Hepatocyte (in vitro differentiated cells): ENCODE results near the gene PPP1CC. TPM values are rescaled to one million over a fixed set of nuclear protein-coding genes. Genes with fewer than 3 reads are reported as not detected.

ENCODE experiments used
- DNase-seq: peaks from one replicate; pipeline ENCODE4 v3.0.0-alpha.2; 2016; ENCODE audit warnings: low spot score
- H2AFZ ChIP-seq: fragments of 200-600 bp; sonication (generic); 2 replicates; pipeline ENCODE4 v1.6.0; 2016; ENCODE audit warnings: antibody characterized with exemption, mild to moderate bottlenecking
- H3K27ac ChIP-seq: fragments of 200-600 bp; sonication (generic); 2 replicates; pipeline ENCODE4 v1.5.1; 2016; ENCODE audit warnings: mild to moderate bottlenecking
- H3K27me3 ChIP-seq: fragments of 200-600 bp; sonication (generic); 2 replicates; pipeline ENCODE4 v1.6.1; 2016
- H3K36me3 ChIP-seq: fragments of 200-600 bp; sonication (generic); replicated peaks from 2 replicates; pipeline ENCODE4 v1.5.1; 2016; ENCODE audit warnings: low read depth; ENCODE audit not compliant: insufficient read depth
- H3K4me1 ChIP-seq: fragments of 200-600 bp; sonication (generic); 2 replicates; pipeline ENCODE4 v1.5.1; 2016; ENCODE audit warnings: mild to moderate bottlenecking, moderate library complexity; ENCODE audit not compliant: insufficient read depth
- H3K4me2 ChIP-seq: fragments of 200-600 bp; sonication (generic); 2 replicates; pipeline ENCODE4 v1.6.0; 2016
- H3K4me3 ChIP-seq: fragments of 200-600 bp; sonication (generic); 2 replicates; pipeline ENCODE4 v1.5.1; 2016; ENCODE audit warnings: mild to moderate bottlenecking
- H3K79me2 ChIP-seq: fragments of 200-600 bp; sonication (generic); 2 replicates; pipeline ENCODE4 v1.6.0; 2017; ENCODE audit warnings: mild to moderate bottlenecking
- H3K9me2 ChIP-seq: fragments of 200-600 bp; sonication (generic); replicated peaks from 2 replicates; pipeline ENCODE4 v1.6.0; 2017; ENCODE audit warnings: mild to moderate bottlenecking; ENCODE audit not compliant: insufficient read depth
- H3K9me3 ChIP-seq: fragments of 200-600 bp; sonication (generic); 2 replicates; pipeline ENCODE4 v1.5.1; 2016; ENCODE audit warnings: low read depth, mild to moderate bottlenecking
- H4K20me1 ChIP-seq: fragments of 200-600 bp; sonication (generic); 2 replicates; pipeline ENCODE4 v1.6.0; 2016; ENCODE audit warnings: mild to moderate bottlenecking; ENCODE audit not compliant: insufficient read depth, poor library complexity, severe bottlenecking
- CTCF ChIP-seq: fragments of 200-600 bp; sonication (generic); IDR thresholded peaks from 2 replicates; pipeline ENCODE4 v1.5.1; 2016; ENCODE audit warnings: antibody characterized with exemption, mild to moderate bottlenecking; ENCODE audit not compliant: poor library complexity
- EZH2 ChIP-seq: fragments of 200-600 bp; sonication (generic); IDR thresholded peaks from 2 replicates; pipeline ENCODE4 v1.6.1; 2016; ENCODE audit warnings: antibody characterized with exemption, mild to moderate bottlenecking, borderline replicate concordance
- EZH2phosphoT487 ChIP-seq: fragments of 200-600 bp; sonication (generic); IDR thresholded peaks from one replicate; pipeline ENCODE4 v1.6.1; 2018; ENCODE audit warnings: antibody characterized with exemption, mild to moderate bottlenecking, low read depth, moderate library complexity; ENCODE audit not compliant: unreplicated experiment, severe bottlenecking
- WGBS: methylation state at CpG from one replicate; pipeline ENCODE4 v1.1.6; 2016; ENCODE audit warnings: low lambda C conversion rate; ENCODE audit errors: missing lambda C conversion rate; 5-methylcytosine and 5-hydroxymethylcytosine counted together
- polyA plus RNA-seq: library from polyadenylated mRNA; unstranded; fragments of >200 nt; fragmentation: Nextera tagmentation; extraction: Ambion mirVana; gene quantifications from 2 replicates; pipeline ENCODE4 v1.2.1, GENCODE V29; 2016
- total RNA-seq: library from RNA; depleted of rRNA; stranded (reverse); fragments of >200 nt; gene quantifications from 2 replicates; pipeline ENCODE4 v1.2.3, GENCODE V29; 2014

The PPP1CC gene
- total and polyA plus RNA-seq, 2 experiments from 2014 or later, result 43.5 to 134 TPM

- H3K36me3 ChIP-seq, result no peaks in the 10 kb centered on the region
- no peaks in the 10 kb centered on the region for H3K9me3 ChIP-seq
- 89% methylated on average over 4 of the region's 4 CpGs for WGBS
- H3K4me2 ChIP-seq, result no peak overlapping the region
- no peak for DNase-seq
- no peak overlapping the region for H3K27ac ChIP-seq
- H3K9me2 ChIP-seq, result no peaks in the 10 kb centered on the region
- H3K4me3 ChIP-seq, result no peak overlapping the region
- TF ChIP-seq CTCF, result no peak
- no peak for TF ChIP-seq EZH2
- no peak for TF ChIP-seq EZH2phosphoT487
- no peak overlapping the region for H2AFZ ChIP-seq
- H3K27me3 ChIP-seq, result no peaks in the 10 kb centered on the region
- H3K79me2 ChIP-seq, result no peaks in the 10 kb centered on the region
- no peaks in the 10 kb centered on the region for H3K4me1 ChIP-seq
- H4K20me1 ChIP-seq, result no peaks in the 10 kb centered on the region
Observed at GRCh38 chr12:110676171-110676570, 66.5 kb downstream of the PPP1CC start.

DNA sequence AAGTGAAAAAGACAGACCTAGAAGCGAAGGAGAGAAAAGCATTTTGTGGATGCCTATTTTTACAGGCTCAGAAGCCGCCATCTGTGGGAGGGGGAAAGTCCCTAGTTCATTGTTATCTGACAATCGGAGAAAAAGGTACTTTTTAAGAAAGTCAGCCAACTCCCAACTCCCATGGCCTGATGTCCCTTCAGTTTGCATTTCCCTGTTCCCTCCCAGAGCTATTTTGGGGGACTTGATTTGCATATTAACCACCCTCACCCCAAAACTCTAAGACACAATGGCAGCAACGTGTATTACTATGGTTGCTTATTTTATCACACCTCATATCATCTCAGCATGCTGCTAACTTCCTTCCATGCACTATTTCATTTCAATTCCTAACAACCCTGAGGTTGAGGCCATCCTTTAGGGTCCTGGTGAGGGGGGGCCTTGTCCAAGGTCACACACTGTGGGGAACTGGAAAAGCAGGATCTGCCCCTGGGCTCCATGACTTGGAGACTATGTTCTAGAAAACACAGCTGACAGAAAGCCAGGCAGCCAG, 72.5 kb downstream of the PPP1CC start:
- Histone ChIP-seq H3K9me3 (no peaks in the 10 kb centered on the region), H3K27ac (no peak overlapping the region), H3K4me1 (no peaks in the 10 kb centered on the region), H2AFZ (no peak overlapping the region), H3K79me2 (no peaks in the 10 kb centered on the region), H4K20me1 (no peaks in the 10 kb centered on the region), H3K27me3 (no peaks in the 10 kb centered on the region), H3K4me3 (no peak overlapping the region), H3K4me2 (no peak overlapping the region), H3K36me3 (no peaks in the 10 kb centered on the region), H3K9me2 (no peaks in the 10 kb centered on the region)
- no peak for DNase-seq
- TF ChIP-seq EZH2phosphoT487 (no peak), CTCF (no peak), EZH2 (no peak)
- WGBS, result 79% methylated on average over 4 of the region's 4 CpGs

Other genes with a start within 250 kb of the PPP1CC start
- 102 and 110 TPM in 2 replicates for gene VPS29, start 240.8 kb downstream of the PPP1CC start, total RNA-seq
- gene VPS29, start 240.8 kb downstream of the PPP1CC start, polyA plus RNA-seq, result 176 and 177 TPM in 2 replicates
- gene RAD9B, start 240.6 kb downstream of the PPP1CC start, total RNA-seq, result 0.23 and 0.24 TPM in 2 replicates
- gene RAD9B, start 240.6 kb downstream of the PPP1CC start, polyA plus RNA-seq, result 0.13 and 0.61 TPM in 2 replicates
- 11.8 and 17.1 TPM in 2 replicates for gene PPTC7, start 159.6 kb downstream of the PPP1CC start, total RNA-seq
- gene PPTC7, start 159.6 kb downstream of the PPP1CC start, polyA plus RNA-seq, result 8.1 and 8.6 TPM in 2 replicates
- gene TCTN1, start 128.8 kb downstream of the PPP1CC start, total RNA-seq, result 36.8 and 40.6 TPM in 2 replicates
- gene TCTN1, start 128.8 kb downstream of the PPP1CC start, polyA plus RNA-seq, result 39.0 and 40.9 TPM in 2 replicates
- gene HVCN1, start 53.8 kb downstream of the PPP1CC start, total RNA-seq, result 1.8 and 5.8 TPM in 2 replicates
- gene HVCN1, start 53.8 kb downstream of the PPP1CC start, polyA plus RNA-seq, result 5.6 and 8.9 TPM in 2 replicates
- gene CCDC63, start 104.1 kb upstream of the PPP1CC start, total RNA-seq, result not detected in 2 replicates
- gene CCDC63, start 104.1 kb upstream of the PPP1CC start, polyA plus RNA-seq, result not detected in 2 replicates
- gene MYL2, start 177.7 kb upstream of the PPP1CC start, total RNA-seq, result not detected in 2 replicates
- gene MYL2, start 177.7 kb upstream of the PPP1CC start, polyA plus RNA-seq, result not detected in 2 replicates